HEK293 (cell line): ENCODE results near the gene KLF11.

Experiments used
- CTCF ChIA-PET: fragments of 350-600 bp; formaldehyde crosslinking; extraction: SDS; loops from one replicate; lab custom pipeline; 2021; ENCODE audit warnings: antibody characterized with exemption; lab: Yijun Ruan, JAX
- POLR2A ChIA-PET: fragments of 300-600 bp; formaldehyde crosslinking; extraction: SDS; loops from one replicate; lab custom pipeline; 2020; ENCODE audit warnings: antibody characterized with exemption, inconsistent platforms; lab: Yijun Ruan, JAX
- H3K27ac ChIP-seq: fragments of 200-500 bp; sonication (Bioruptor generic); 2 replicates; pipeline ENCODE4 v1.5.1; 2014; ENCODE audit warnings: low read depth, low read length, control low read depth, inconsistent platforms; ENCODE audit errors: extremely low read depth
- H3K36me3 ChIP-seq, 2 experiments: fragments of 200-500 bp in 1 of 2; sonication (Bioruptor generic) in 1 of 2; 1 replicate in 1 of 2; 2 replicates in 1 of 2; pipeline ENCODE4 v1.5.1; 2014 to 2017; ENCODE audit warnings: inconsistent platforms in 2 of 2, low read length in 2 of 2; ENCODE audit not compliant: control insufficient read depth in 2 of 2, insufficient read depth in 1 of 2
- H3K4me1 ChIP-seq: fragments of 200-500 bp; sonication (Bioruptor generic); 2 replicates; pipeline ENCODE4 v1.5.1; 2014; ENCODE audit warnings: mild to moderate bottlenecking, low read length, inconsistent platforms; ENCODE audit not compliant: control insufficient read depth, insufficient read depth
- H3K4me3 ChIP-seq: 2 replicates; pipeline ENCODE4 v1.5.1; 2011; ENCODE audit warnings: low read depth, mild to moderate bottlenecking, control low read depth, low read length, moderate library complexity
- H3K9me3 ChIP-seq: fragments of 200-500 bp; sonication (Bioruptor generic); 2 replicates; pipeline ENCODE4 v1.5.1; 2014; ENCODE audit warnings: low read depth, low read length, inconsistent platforms; ENCODE audit not compliant: control insufficient read depth, insufficient read depth
- CTCF ChIP-seq: fragments of 450-650 bp; formaldehyde crosslinking; IDR thresholded peaks from 2 replicates; pipeline ENCODE4 v1.5.1; 2016; ENCODE audit warnings: missing biosample characterization, missing genetic modification characterization
- MYNN ChIP-seq: fragments of 450-650 bp; formaldehyde crosslinking; IDR thresholded peaks from 2 replicates; pipeline ENCODE4 v1.5.1; 2016; ENCODE audit warnings: missing biosample characterization, missing genetic modification characterization, borderline replicate concordance
- PATZ1 ChIP-seq: fragments of 450-650 bp; formaldehyde crosslinking; IDR thresholded peaks from 2 replicates; pipeline ENCODE4 v1.5.1; 2016; ENCODE audit warnings: missing biosample characterization, missing genetic modification characterization
- ZNF169 ChIP-seq: fragments of 450-650 bp; formaldehyde crosslinking; IDR thresholded peaks from 2 replicates; pipeline ENCODE4 v1.5.1; 2016; ENCODE audit warnings: missing biosample characterization, missing genetic modification characterization
- ZNF211 ChIP-seq: fragments of 450-650 bp; formaldehyde crosslinking; IDR thresholded peaks from 2 replicates; pipeline ENCODE4 v1.5.1; 2016; ENCODE audit warnings: low read depth, missing biosample characterization, missing genetic modification characterization
- ZNF394 ChIP-seq: fragments of 450-650 bp; formaldehyde crosslinking; IDR thresholded peaks from 2 replicates; pipeline ENCODE4 v1.5.1; 2016; ENCODE audit warnings: missing biosample characterization, missing genetic modification characterization, mild to moderate bottlenecking, moderate library complexity, borderline replicate concordance
- ZNF518A ChIP-seq: fragments of 450-650 bp; formaldehyde crosslinking; conservative IDR thresholded peaks from 2 replicates; pipeline ENCODE4 v1.5.1; 2016; ENCODE audit warnings: low read depth, missing biosample characterization, missing genetic modification characterization
- ZNF544 ChIP-seq: fragments of 450-650 bp; formaldehyde crosslinking; IDR thresholded peaks from 2 replicates; pipeline ENCODE4 v1.5.0; 2017; ENCODE audit warnings: missing biosample characterization, missing genetic modification characterization
- ZNF623 ChIP-seq: fragments of 450-650 bp; formaldehyde crosslinking; IDR thresholded peaks from 2 replicates; pipeline ENCODE4 v1.5.1; 2016; ENCODE audit warnings: missing biosample characterization, missing genetic modification characterization
- ZSCAN18 ChIP-seq: fragments of 450-650 bp; formaldehyde crosslinking; IDR thresholded peaks from 2 replicates; pipeline ENCODE4 v1.5.1; 2016; ENCODE audit warnings: missing biosample characterization, missing genetic modification characterization
- ZSCAN4 ChIP-seq: fragments of 450-650 bp; formaldehyde crosslinking; IDR thresholded peaks from 2 replicates; pipeline ENCODE4 v1.5.1; 2017; ENCODE audit warnings: missing biosample characterization, missing genetic modification characterization

The KLF11 gene

GRCh38 chr2:10076988-10077527 lies 33.7 kb downstream of the KLF11 start:
- CTCF ChIA-PET = interaction anchor here (0.7 to 1.6 kb wide), 5 partner anchors 18 to 1385 kb away, joined by 3 to 8 read pairs (median 5); no protein-coding TSS in a partner anchor

More at GRCh38 chr2:10076988-10077527, 33.7 kb downstream of the KLF11 start:
- POLR2A ChIA-PET = no interaction called here
- no peak overlapping the region for H3K4me3 ChIP-seq
- H3K9me3 ChIP-seq = no peaks in the 10 kb centered on the region
- H3K36me3 ChIP-seq = no peaks in the 10 kb centered on the region; a peak in 1 of 3 replicates
- TF ChIP-seq ZNF394 (no peak), ZNF544 (tag by site-specific recombination) (no peak), ZSCAN4 (tag by site-specific recombination) (no peak), CTCF (tag by site-specific recombination) (no peak), PATZ1 (no peak), ZNF211 (no peak), ZSCAN18 (tag by site-specific recombination) (no peak), ZNF623 (no peak), ZNF169 (no peak), MYNN (no peak), ZNF518A (tag by site-specific recombination) (no peak)
- 0 out of 2 replicates have a peak, but pooled peaks cover 2% of the 10 kb centered on the region for H3K4me1 ChIP-seq
- no peak overlapping the region for H3K27ac ChIP-seq
